Cerebellar cortex (tissue), 1 donor: ENCODE data around the gene PNMA6E.

Experiments used
- DNase-seq: peaks from one replicate; pipeline ENCODE4 v3.0.0-alpha.2; 2015; ENCODE audit warnings: low spot score

PNMA6E gene

DNA sequence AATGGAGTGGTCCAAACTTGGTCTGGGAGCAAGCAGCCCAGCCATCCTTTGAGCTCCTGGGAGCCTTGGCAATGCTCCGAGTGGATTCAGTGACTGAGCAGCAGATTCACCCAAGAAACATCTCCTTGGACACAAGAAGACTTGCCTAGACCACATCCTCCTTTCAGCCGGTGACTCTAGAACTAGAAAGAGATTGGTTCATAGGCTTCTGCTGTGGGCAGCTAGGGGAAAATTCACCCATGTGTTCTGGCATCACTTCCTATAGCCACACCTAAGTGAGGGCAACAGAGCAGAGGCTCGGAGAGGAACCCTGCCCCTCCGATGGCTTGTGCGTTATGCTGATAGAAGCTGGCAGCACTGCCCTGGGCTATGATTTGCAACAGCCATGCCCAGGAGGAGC lies 51.2 kb downstream of the PNMA6E start:
- no peak for DNase-seq

DNA sequence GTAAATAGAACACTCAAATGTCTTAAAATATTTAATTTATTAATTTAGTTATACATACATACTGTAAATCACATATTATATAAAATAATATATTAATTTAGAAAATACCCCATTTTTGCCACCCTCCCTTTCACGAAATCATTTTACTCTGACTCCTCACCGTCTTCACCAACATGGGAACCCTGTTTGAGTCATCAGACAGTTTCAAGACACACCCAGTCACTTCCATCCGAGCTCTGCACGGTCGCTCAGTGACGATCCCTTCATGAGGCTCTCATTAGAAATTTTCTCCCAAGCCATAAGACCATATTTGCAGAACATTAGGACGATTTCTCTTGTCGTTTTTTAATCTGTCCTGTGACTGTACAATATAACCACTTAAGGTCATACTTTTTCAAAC lies 52.7 kb downstream of the PNMA6E start:
- no peak for DNase-seq

DNA sequence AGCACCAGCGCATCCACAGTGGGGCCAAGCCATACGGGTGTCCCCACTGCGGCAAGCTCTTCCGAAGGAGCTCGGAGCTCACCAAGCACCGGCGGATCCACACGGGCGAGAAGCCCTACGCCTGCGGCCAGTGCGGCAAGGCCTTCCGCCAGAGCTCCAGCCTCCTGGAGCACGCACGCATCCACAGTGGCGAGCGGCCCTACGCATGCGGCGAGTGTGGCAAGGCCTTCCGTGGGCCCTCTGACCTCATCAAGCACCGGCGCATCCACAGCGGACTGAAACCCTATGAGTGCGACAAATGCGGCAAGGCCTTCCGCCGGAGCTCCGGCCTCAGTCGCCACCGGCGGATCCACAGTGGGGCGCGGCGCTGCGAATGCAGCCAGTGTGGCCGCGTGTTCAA lies 53.6 kb downstream of the PNMA6E start:
- DNase-seq: no peak
